ENCODE results near the gene SIK2. TPM values are rescaled to one million over a fixed set of nuclear protein-coding genes. Genes with fewer than 3 reads are reported as not detected.

SIK2 gene
- total and polyA plus RNA-seq, 3 experiments from 2014 or later: 0.48 to 10.3 (median 8.8) TPM

GRCh38 chr11:111699579-111700156, 97.4 kb downstream of the SIK2 start:
- Mint-ChIP-seq H3K36me3 (peaks cover 5 to 49% (median 5%) of the 10 kb centered on the region in 3 donors), H3K4me3 (no peak overlapping the region), H3K27ac (peak overlapping the region in 3 of 8 donors; percentile 1 to 70 (median 44)), H3K4me1 (peaks cover 3 to 23% (median 16%) of the 10 kb centered on the region in 3 donors), H3K27me3 (no peaks in the 10 kb centered on the region), H3K9me3 (no peaks in the 10 kb centered on the region)
- H3K36me3 ChIP-seq (ENCODE audit: insufficient read depth, low read length): no peaks in the 10 kb centered on the region
- no peak overlapping the region for H3K4me3 ChIP-seq (ENCODE audit: low read length)
- H3K9me3 ChIP-seq (ENCODE audit: low read length): no peaks in the 10 kb centered on the region
- H3K27me3 ChIP-seq (ENCODE audit: insufficient read depth, low read length, poor library complexity, severe bottlenecking): no peaks in the 10 kb centered on the region
- POLR2A ChIA-PET: no interaction called here
- no peak overlapping the region for H3K27ac ChIP-seq (ENCODE audit: low read depth, low read length)
- DNase-seq: no peak
- no peaks in the 10 kb centered on the region for H3K4me1 ChIP-seq (ENCODE audit: insufficient read depth, low read length)
- CTCF ChIA-PET: no interaction called here

DNA sequence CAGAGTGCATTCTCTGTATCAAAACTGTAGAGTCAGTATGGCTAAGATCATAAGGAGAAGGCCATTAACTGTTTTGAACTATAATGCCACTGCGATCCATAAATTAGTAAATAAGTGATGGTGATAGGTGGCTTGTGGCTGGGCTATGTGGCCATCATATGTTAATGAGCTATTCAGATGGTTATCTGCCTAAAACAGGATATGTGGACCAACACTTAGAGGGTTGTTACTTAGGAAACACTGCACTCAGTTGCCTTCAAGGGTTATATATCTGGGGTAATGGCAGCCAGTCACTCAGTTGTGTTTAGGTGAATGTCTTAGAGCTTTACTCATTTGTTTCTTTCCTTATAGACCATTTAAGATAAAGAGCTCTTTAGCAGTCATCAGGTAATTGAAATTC, 97.9 kb downstream of the SIK2 start:
- POLR2A ChIA-PET: no interaction called here
- CTCF ChIA-PET: no interaction called here
- H3K27me3 ChIP-seq (ENCODE audit: insufficient read depth, low read length, poor library complexity, severe bottlenecking): no peaks in the 10 kb centered on the region

DNA sequence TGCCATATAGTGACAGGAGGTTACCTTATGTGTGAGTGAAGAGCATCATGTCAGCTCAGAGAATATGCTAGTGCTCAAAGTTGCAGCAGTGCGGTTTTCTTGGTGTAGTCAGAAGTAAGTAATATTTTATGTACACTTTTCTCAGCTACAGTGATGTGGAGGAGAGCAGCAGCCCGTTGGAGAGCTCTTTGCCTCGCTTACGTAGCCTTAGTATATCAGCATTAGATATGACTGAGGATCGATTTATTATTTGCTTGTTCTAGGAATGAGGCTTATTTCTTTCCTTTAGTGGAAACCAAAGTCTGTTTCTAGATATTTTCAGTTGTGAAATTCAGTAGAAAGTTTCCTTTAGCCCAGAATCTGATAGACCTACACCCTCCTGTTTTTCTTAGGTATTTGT, 100.4 kb downstream of the SIK2 start:
- no peaks in the 10 kb centered on the region for H3K9me3 Mint-ChIP-seq
- Histone ChIP-seq H3K4me1 (ENCODE audit: insufficient read depth, low read length) (no peaks in the 10 kb centered on the region), H3K4me3 (ENCODE audit: low read length) (no peak overlapping the region), H3K9me3 (ENCODE audit: low read length) (no peaks in the 10 kb centered on the region), H3K27me3 (ENCODE audit: insufficient read depth, low read length, poor library complexity, severe bottlenecking) (no peaks in the 10 kb centered on the region), H3K27ac (ENCODE audit: low read depth, low read length) (no peak overlapping the region), H3K36me3 (ENCODE audit: insufficient read depth, low read length) (no peaks in the 10 kb centered on the region)
- H3K4me3 Mint-ChIP-seq: no peak overlapping the region
- peaks cover 13 to 62% (median 16%) of the 10 kb centered on the region in 3 donors for H3K36me3 Mint-ChIP-seq
- H3K27me3 Mint-ChIP-seq: no peaks in the 10 kb centered on the region
- peak overlapping the region in 2 of 8 donors; percentile 21 to 50 for H3K27ac Mint-ChIP-seq
- DNase-seq: no peak
- H3K4me1 Mint-ChIP-seq: peaks cover 3 to 23% (median 16%) of the 10 kb centered on the region in 3 donors
- POLR2A ChIA-PET: no interaction called here
- CTCF ChIA-PET: no interaction called here

More for the DNA sequence above, 97.9 kb downstream of the SIK2 start:
- Histone ChIP-seq H3K36me3 (ENCODE audit: insufficient read depth, low read length) (no peaks in the 10 kb centered on the region), H3K4me1 (ENCODE audit: insufficient read depth, low read length) (no peaks in the 10 kb centered on the region), H3K9me3 (ENCODE audit: low read length) (no peaks in the 10 kb centered on the region), H3K27ac (ENCODE audit: low read depth, low read length) (no peak overlapping the region), H3K4me3 (ENCODE audit: low read length) (no peak overlapping the region)
- Mint-ChIP-seq H3K4me1 (peaks cover 3 to 23% (median 16%) of the 10 kb centered on the region in 3 donors), H3K9me3 (no peaks in the 10 kb centered on the region), H3K36me3 (peaks cover 5 to 50% (median 10%) of the 10 kb centered on the region in 3 donors), H3K27me3 (no peaks in the 10 kb centered on the region), H3K4me3 (no peak overlapping the region), H3K27ac (peak overlapping the region in 1 of 8 donors; percentile 17)
- DNase-seq: no peak

- H3K27me3 Mint-ChIP-seq: no peaks in the 10 kb centered on the region
- H3K36me3 Mint-ChIP-seq: peaks cover 13 to 66% (median 18%) of the 10 kb centered on the region in 3 donors
- H3K4me1 Mint-ChIP-seq: peaks cover 3 to 19% (median 16%) of the 10 kb centered on the region in 3 donors
- no peaks in the 10 kb centered on the region for H3K9me3 Mint-ChIP-seq
- no peak overlapping the region for H3K27ac ChIP-seq (ENCODE audit: low read depth, low read length)
- H3K27me3 ChIP-seq (ENCODE audit: insufficient read depth, low read length, poor library complexity, severe bottlenecking): no peaks in the 10 kb centered on the region
- ChIA-PET POLR2A (no interaction called here), CTCF (no interaction called here)
- H3K9me3 ChIP-seq (ENCODE audit: low read length): no peaks in the 10 kb centered on the region
- no peak overlapping the region for H3K4me3 Mint-ChIP-seq
- H3K27ac Mint-ChIP-seq: peak overlapping the region in 1 of 8 donors; percentile 74
- H3K36me3 ChIP-seq (ENCODE audit: insufficient read depth, low read length): no peaks in the 10 kb centered on the region
- no peaks in the 10 kb centered on the region for H3K4me1 ChIP-seq (ENCODE audit: insufficient read depth, low read length)
- no peak overlapping the region for H3K4me3 ChIP-seq (ENCODE audit: low read length)
- DNase-seq: no peak
Observed at GRCh38 chr11:111703576-111703975, 101.3 kb downstream of the SIK2 start.

GRCh38 chr11:111707039-111707690, 104.9 kb downstream of the SIK2 start:
- peaks cover 13 to 83% (median 18%) of the 10 kb centered on the region in 3 donors for H3K36me3 Mint-ChIP-seq
- Histone ChIP-seq H3K4me3 (ENCODE audit: low read length) (no peak overlapping the region), H3K27me3 (ENCODE audit: insufficient read depth, low read length, poor library complexity, severe bottlenecking) (no peaks in the 10 kb centered on the region), H3K9me3 (ENCODE audit: low read length) (no peaks in the 10 kb centered on the region), H3K4me1 (ENCODE audit: insufficient read depth, low read length) (no peaks in the 10 kb centered on the region), H3K27ac (ENCODE audit: low read depth, low read length) (no peak overlapping the region), H3K36me3 (ENCODE audit: insufficient read depth, low read length) (peaks cover 5% of the 10 kb centered on the region)
- POLR2A ChIA-PET: no interaction called here
- H3K27me3 Mint-ChIP-seq: no peaks in the 10 kb centered on the region
- CTCF ChIA-PET: no interaction called here
- H3K27ac Mint-ChIP-seq: no peak overlapping the region
- H3K4me3 Mint-ChIP-seq: no peak overlapping the region
- H3K9me3 Mint-ChIP-seq: no peaks in the 10 kb centered on the region
- DNase-seq: no peak
- no peaks in the 10 kb centered on the region for H3K4me1 Mint-ChIP-seq

GRCh38 chr11:111707691-111708067, 105.4 kb downstream of the SIK2 start:
- Mint-ChIP-seq H3K36me3 (peaks cover 12 to 84% (median 20%) of the 10 kb centered on the region in 3 donors), H3K4me3 (no peak overlapping the region), H3K4me1 (no peaks in the 10 kb centered on the region), H3K27me3 (no peaks in the 10 kb centered on the region), H3K9me3 (no peaks in the 10 kb centered on the region), H3K27ac (no peak overlapping the region)
- Histone ChIP-seq H3K4me3 (ENCODE audit: low read length) (no peak overlapping the region), H3K4me1 (ENCODE audit: insufficient read depth, low read length) (no peaks in the 10 kb centered on the region), H3K27ac (ENCODE audit: low read depth, low read length) (no peak overlapping the region), H3K9me3 (ENCODE audit: low read length) (no peaks in the 10 kb centered on the region), H3K36me3 (ENCODE audit: insufficient read depth, low read length) (peaks cover 8% of the 10 kb centered on the region), H3K27me3 (ENCODE audit: insufficient read depth, low read length, poor library complexity, severe bottlenecking) (no peaks in the 10 kb centered on the region)
- CTCF ChIA-PET: no interaction called here
- POLR2A ChIA-PET: no interaction called here
- DNase-seq: no peak

GRCh38 chr11:111714522-111714921, 112.3 kb downstream of the SIK2 start:
- no peaks in the 10 kb centered on the region for H3K27me3 ChIP-seq (ENCODE audit: insufficient read depth, low read length, poor library complexity, severe bottlenecking)
- Mint-ChIP-seq H3K9me3 (no peaks in the 10 kb centered on the region), H3K27ac (peak overlapping the region in 4 of 8 donors; percentile 0 to 88 (median 50)), H3K27me3 (peaks cover 0 to 4% of the 10 kb centered on the region in 2 donors), H3K4me3 (no peak overlapping the region), H3K36me3 (peaks cover 0 to 78% (median 13%) of the 10 kb centered on the region in 3 donors), H3K4me1 (peaks cover 0 to 7% (median 1%) of the 10 kb centered on the region in 3 donors)
- H3K4me3 ChIP-seq (ENCODE audit: low read length): no peak overlapping the region
- H3K4me1 ChIP-seq (ENCODE audit: insufficient read depth, low read length): no peaks in the 10 kb centered on the region
- H3K9me3 ChIP-seq (ENCODE audit: low read length): no peaks in the 10 kb centered on the region
- ChIA-PET CTCF (no interaction called here), POLR2A (no interaction called here)
- peaks cover 15% of the 10 kb centered on the region for H3K36me3 ChIP-seq (ENCODE audit: insufficient read depth, low read length)
- H3K27ac ChIP-seq (ENCODE audit: low read depth, low read length): no peak overlapping the region
- no peak for DNase-seq

DNA sequence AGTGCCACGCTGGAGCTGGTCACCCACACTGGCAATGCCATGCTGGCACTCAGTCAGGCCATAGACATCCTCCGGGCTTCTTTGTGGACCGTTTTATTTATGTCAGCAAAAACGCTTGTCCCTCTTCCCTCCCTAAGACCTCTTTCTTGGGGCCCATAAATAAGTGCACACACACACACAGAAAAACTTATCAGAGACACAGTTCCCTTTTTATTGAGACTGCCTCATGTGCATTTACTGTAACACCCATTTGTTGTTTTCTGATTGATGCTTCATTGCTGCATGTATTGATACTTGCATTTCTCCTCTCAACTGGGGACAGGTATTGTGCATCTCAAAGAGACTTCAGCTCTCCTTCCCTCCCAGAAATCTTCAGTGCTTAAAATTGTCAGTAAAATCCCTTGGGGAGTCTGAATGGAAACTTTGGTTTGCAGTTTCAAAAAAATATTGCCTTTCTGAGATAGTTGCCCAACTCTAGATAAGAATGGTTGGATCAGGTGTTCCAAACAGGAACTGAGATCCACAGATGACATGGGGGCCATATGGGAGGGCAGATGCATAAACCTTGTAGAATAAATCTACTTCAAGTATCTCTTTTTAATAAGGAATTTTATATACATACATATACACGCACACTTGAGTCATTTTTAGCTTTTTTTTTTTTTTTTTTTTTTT, 113.0 kb downstream of the SIK2 start:
- DNase-seq: no peak
- no peak overlapping the region for H3K4me3 Mint-ChIP-seq
- H3K36me3 ChIP-seq (ENCODE audit: insufficient read depth, low read length): peaks cover 22% of the 10 kb centered on the region
- no peaks in the 10 kb centered on the region for H3K9me3 Mint-ChIP-seq
- H3K27me3 ChIP-seq (ENCODE audit: insufficient read depth, low read length, poor library complexity, severe bottlenecking): no peaks in the 10 kb centered on the region
- H3K36me3 Mint-ChIP-seq: peaks cover 0 to 79% (median 15%) of the 10 kb centered on the region in 3 donors
- H3K27ac Mint-ChIP-seq: peak overlapping the region in 5 of 8 donors; percentile 3 to 64 (median 21)
- no peaks in the 10 kb centered on the region for H3K9me3 ChIP-seq (ENCODE audit: low read length)
- no peak overlapping the region for H3K27ac ChIP-seq (ENCODE audit: low read depth, low read length)
- peaks cover 0 to 4% of the 10 kb centered on the region in 2 donors for H3K27me3 Mint-ChIP-seq
- CTCF ChIA-PET: no interaction called here
- H3K4me1 Mint-ChIP-seq: peaks cover 0 to 7% (median 1%) of the 10 kb centered on the region in 3 donors
- no peaks in the 10 kb centered on the region for H3K4me1 ChIP-seq (ENCODE audit: insufficient read depth, low read length)
- POLR2A ChIA-PET: no interaction called here
- H3K4me3 ChIP-seq (ENCODE audit: low read length): no peak overlapping the region
